Neural cell (in vitro differentiated cells): ENCODE data around the gene AGTRAP. TPM values are rescaled to one million over a fixed set of nuclear protein-coding genes. Genes with fewer than 3 reads are reported as not detected.
A peak's percentile ranks its signal among the peaks of the same experiment; 100 is the strongest.

Source experiments
- H2AFZ ChIP-seq: fragments of 200-600, 300-800 bp; sonication (generic), shearing (Covaris generic); 2 replicates; pipeline ENCODE4 v1.6.0; 2014; ENCODE audit warnings: low read depth, mild to moderate bottlenecking, antibody characterized with exemption, low read length, moderate library complexity
- H3F3A ChIP-seq: fragments of 200-600 bp; shearing (Covaris generic); 2 replicates; pipeline ENCODE4 v1.6.1; 2016; ENCODE audit warnings: mild to moderate bottlenecking, moderate library complexity, mixed read lengths, antibody characterized with exemption, low read length; ENCODE audit not compliant: insufficient read depth, poor library complexity, severe bottlenecking
- H3K27ac ChIP-seq: fragments of 200-600, 300-800 bp; sonication (generic), shearing (Covaris generic); 2 replicates; pipeline ENCODE4 v1.5.1; 2014; ENCODE audit warnings: mild to moderate bottlenecking, low read length, moderate library complexity
- H3K27me3 ChIP-seq: fragments of 300-800, 200-600 bp; sonication (generic), shearing (Covaris generic); 2 replicates; pipeline ENCODE4 v1.6.0; 2014; ENCODE audit warnings: mild to moderate bottlenecking, low read depth, low read length, moderate library complexity; ENCODE audit not compliant: insufficient read depth
- H3K36me3 ChIP-seq: fragments of 300-800, 200-600 bp; sonication (generic), shearing (Covaris generic); 2 replicates; pipeline ENCODE4 v1.5.1; 2014; ENCODE audit warnings: mild to moderate bottlenecking, antibody characterized with exemption, low read length, moderate library complexity; ENCODE audit not compliant: insufficient read depth
- H3K4me2 ChIP-seq: fragments of 300-800, 200-600 bp; sonication (generic), shearing (Covaris generic); 2 replicates; pipeline ENCODE4 v1.6.0; 2014; ENCODE audit warnings: mild to moderate bottlenecking, low read length
- H3K4me3 ChIP-seq: fragments of 300-800, 200-600 bp; sonication (generic), shearing (Covaris generic); 2 replicates; pipeline ENCODE4 v1.5.1; 2014; ENCODE audit warnings: mild to moderate bottlenecking, low read length, moderate library complexity
- H3K79me2 ChIP-seq: fragments of 200-600 bp; shearing (Covaris generic); replicated peaks from 2 replicates; pipeline ENCODE4 v1.6.0; 2014; ENCODE audit warnings: mild to moderate bottlenecking, low read length, moderate library complexity; ENCODE audit not compliant: insufficient read depth
- H3K9ac ChIP-seq: fragments of 300-800, 200-600 bp; sonication (generic), shearing (Covaris generic); 2 replicates; pipeline ENCODE4 v1.6.1; 2016; ENCODE audit warnings: mild to moderate bottlenecking, low read length, mixed read lengths
- H3K9me2 ChIP-seq: fragments of 200-600 bp; shearing (Covaris generic); 2 replicates; pipeline ENCODE4 v1.6.1; 2016; ENCODE audit warnings: mild to moderate bottlenecking, low read length, mixed read lengths; ENCODE audit not compliant: insufficient read depth
- H3K9me3 ChIP-seq: fragments of 200-600, 300-800 bp; sonication (generic), shearing (Covaris generic); 2 replicates; pipeline ENCODE4 v1.6.1; 2016; ENCODE audit warnings: mild to moderate bottlenecking, mixed run types, low read length, moderate library complexity, mixed read lengths
- H4K20me1 ChIP-seq: fragments of 200-600 bp; shearing (Covaris generic); 2 replicates; pipeline ENCODE4 v1.6.1; 2016; ENCODE audit warnings: mild to moderate bottlenecking, mixed run types; ENCODE audit not compliant: insufficient read depth
- CTCF ChIP-seq: fragments of 450-650 bp; IDR thresholded peaks from 2 replicates; pipeline ENCODE4 v1.5.1; 2014; ENCODE audit warnings: antibody characterized with exemption, mild to moderate bottlenecking, moderate library complexity; ENCODE audit not compliant: poor library complexity, severe bottlenecking
- EP300 ChIP-seq: fragments of 450-650 bp; conservative IDR thresholded peaks from 2 replicates; pipeline ENCODE4 v1.6.1; 2014; ENCODE audit warnings: antibody characterized with exemption, mild to moderate bottlenecking, moderate library complexity; ENCODE audit not compliant: poor library complexity, severe bottlenecking
- EZH2 ChIP-seq: fragments of 200-600, 300-800 bp; shearing (Covaris generic), sonication (generic); IDR thresholded peaks from 2 replicates; pipeline ENCODE4 v1.6.1; 2014; ENCODE audit warnings: antibody characterized with exemption, low read length, borderline replicate concordance, mild to moderate bottlenecking; ENCODE audit not compliant: insufficient read depth, poor library complexity, severe bottlenecking
- MXI1 ChIP-seq: fragments of 450-650 bp; conservative IDR thresholded peaks from 2 replicates; pipeline ENCODE4 v1.6.1; 2014; ENCODE audit warnings: antibody characterized with exemption, mild to moderate bottlenecking; ENCODE audit not compliant: poor library complexity, severe bottlenecking
- POLR2AphosphoS5 ChIP-seq: IDR thresholded peaks from 2 replicates; pipeline ENCODE4 v1.6.1; 2012
- RAD21 ChIP-seq: fragments of 450-650 bp; conservative IDR thresholded peaks from 2 replicates; pipeline ENCODE4 v1.6.1; 2014; ENCODE audit warnings: antibody characterized with exemption, mild to moderate bottlenecking, moderate library complexity
- SMC3 ChIP-seq: fragments of 450-650 bp; conservative IDR thresholded peaks from 2 replicates; pipeline ENCODE4 v1.6.1; 2014; ENCODE audit warnings: antibody characterized with exemption, mild to moderate bottlenecking, moderate library complexity; ENCODE audit not compliant: poor library complexity
- TAF1 ChIP-seq: IDR thresholded peaks from 2 replicates; pipeline ENCODE4 v1.6.1; 2012; ENCODE audit warnings: low read depth
- polyA plus RNA-seq: library from polyadenylated mRNA; depleted of rRNA; stranded (reverse); fragments of >200 nt; gene quantifications from 2 replicates; pipeline ENCODE4 v1.2.3, GENCODE V29; 2014
- TF ChIP-seq, protein P1 (sequence below): IDR thresholded peaks from 2 replicates; pipeline ENCODE4 v1.6.1; 2012; ENCODE audit warnings: borderline replicate concordance

AGTRAP gene
- polyA plus RNA-seq, 1 donor from 2014 or later = 4.4 TPM

DNA sequence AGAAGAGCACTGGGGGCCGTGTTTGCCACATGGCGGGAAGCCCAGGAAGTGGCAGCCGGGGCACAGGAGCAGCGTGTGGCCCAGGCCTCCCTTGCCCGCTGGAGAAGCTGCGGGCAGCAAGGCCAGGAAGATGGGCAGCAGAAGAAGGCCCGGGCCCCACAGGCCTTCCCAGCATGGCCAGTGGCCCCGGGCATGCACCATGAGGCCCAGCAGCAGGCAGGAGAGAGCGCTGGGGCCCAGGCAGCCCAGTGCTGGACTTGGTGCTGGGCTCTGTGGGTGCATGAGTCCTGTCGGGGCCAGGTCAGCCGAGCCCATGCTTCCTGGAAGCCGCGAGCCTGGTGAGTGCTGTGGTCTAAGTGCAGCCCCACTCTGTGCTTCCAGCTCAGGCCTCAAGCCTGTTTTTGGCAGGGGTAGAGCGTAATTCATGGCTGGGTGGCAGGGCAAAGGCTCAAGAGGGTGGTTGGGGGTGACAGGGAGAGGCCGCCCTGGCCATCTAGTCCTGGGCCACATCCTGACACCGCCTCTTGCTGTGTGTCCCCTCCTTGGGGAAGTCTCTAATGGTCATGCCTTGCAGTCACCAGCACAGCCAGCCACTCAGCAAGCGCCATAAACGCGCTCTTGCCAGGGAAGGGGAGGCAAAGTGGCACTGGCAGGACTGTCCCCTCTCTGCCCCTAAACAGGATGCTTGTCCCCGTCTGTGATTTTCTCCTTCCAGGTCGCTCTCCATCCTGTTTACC, 48.5 kb downstream of the AGTRAP start:
- Histone ChIP-seq H3K27ac (no peak overlapping the region), H3K36me3 (no peaks in the 10 kb centered on the region), H3K9ac (no peak overlapping the region), H3K27me3 (no peaks in the 10 kb centered on the region), H4K20me1 (no peaks in the 10 kb centered on the region), H3K9me3 (no peaks in the 10 kb centered on the region), H2AFZ (no peak overlapping the region), H3K4me2 (no peak overlapping the region), H3K4me3 (peak overlapping the region; percentile 45), H3K9me2 (no peaks in the 10 kb centered on the region), H3K79me2 (no peaks in the 10 kb centered on the region), H3F3A (no peaks in the 10 kb centered on the region)
- no peak for TF ChIP-seq TAF1
- TF ChIP-seq SMC3 = no peak
- TF ChIP-seq EP300 = no peak
- TF ChIP-seq POLR2AphosphoS5 = no peak
- no peak for TF ChIP-seq RAD21
- no peak for TF ChIP-seq EZH2
- TF ChIP-seq, protein P1, sequence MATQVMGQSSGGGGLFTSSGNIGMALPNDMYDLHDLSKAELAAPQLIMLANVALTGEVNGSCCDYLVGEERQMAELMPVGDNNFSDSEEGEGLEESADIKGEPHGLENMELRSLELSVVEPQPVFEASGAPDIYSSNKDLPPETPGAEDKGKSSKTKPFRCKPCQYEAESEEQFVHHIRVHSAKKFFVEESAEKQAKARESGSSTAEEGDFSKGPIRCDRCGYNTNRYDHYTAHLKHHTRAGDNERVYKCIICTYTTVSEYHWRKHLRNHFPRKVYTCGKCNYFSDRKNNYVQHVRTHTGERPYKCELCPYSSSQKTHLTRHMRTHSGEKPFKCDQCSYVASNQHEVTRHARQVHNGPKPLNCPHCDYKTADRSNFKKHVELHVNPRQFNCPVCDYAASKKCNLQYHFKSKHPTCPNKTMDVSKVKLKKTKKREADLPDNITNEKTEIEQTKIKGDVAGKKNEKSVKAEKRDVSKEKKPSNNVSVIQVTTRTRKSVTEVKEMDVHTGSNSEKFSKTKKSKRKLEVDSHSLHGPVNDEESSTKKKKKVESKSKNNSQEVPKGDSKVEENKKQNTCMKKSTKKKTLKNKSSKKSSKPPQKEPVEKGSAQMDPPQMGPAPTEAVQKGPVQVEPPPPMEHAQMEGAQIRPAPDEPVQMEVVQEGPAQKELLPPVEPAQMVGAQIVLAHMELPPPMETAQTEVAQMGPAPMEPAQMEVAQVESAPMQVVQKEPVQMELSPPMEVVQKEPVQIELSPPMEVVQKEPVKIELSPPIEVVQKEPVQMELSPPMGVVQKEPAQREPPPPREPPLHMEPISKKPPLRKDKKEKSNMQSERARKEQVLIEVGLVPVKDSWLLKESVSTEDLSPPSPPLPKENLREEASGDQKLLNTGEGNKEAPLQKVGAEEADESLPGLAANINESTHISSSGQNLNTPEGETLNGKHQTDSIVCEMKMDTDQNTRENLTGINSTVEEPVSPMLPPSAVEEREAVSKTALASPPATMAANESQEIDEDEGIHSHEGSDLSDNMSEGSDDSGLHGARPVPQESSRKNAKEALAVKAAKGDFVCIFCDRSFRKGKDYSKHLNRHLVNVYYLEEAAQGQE = no peak
- TF ChIP-seq CTCF = no peak
- no peak for TF ChIP-seq MXI1

DNA sequence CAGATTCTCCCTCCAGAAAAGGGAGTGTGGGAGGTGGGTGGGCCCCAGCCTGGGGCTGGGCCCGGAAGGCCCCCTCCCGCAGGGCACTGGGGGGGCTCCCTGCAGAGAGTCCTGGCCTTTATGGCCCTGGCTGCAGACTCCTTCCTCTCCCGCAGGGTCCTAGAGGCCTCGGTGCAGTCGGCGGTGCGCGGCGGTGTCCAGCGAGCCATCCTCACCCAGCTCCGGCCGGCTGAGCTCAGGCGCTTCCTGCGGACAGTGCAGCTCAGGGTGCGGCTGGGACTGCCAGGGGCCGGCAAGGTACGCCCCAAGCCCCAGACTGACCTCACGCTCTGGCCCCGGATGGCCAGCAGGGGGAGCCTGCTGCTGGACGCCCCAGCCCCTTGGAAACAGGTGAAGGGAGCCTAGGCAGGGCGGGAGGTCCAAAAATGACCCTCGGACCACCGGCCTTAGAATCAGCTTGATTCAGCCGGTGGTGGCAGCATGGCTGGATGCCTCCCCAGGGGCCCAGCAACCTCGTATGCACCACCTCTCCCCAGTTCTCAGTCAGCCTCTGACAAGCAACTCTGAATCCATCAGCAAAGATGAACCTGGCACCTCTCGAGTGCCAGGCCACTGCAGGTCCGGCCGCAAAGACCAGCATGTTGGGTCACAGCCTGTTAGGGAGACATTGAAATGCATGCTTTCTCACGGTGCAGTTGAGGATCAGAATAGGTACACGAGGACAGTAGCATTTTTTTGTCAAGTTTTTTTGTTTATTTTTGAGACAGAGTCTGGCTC, 49.2 kb downstream of the AGTRAP start:
- Histone ChIP-seq H3K27me3 (no peaks in the 10 kb centered on the region), H3K9ac (no peak overlapping the region), H3F3A (no peaks in the 10 kb centered on the region), H3K27ac (no peak overlapping the region), H2AFZ (no peak overlapping the region), H3K9me2 (no peaks in the 10 kb centered on the region), H3K4me3 (peak overlapping the region; percentile 45), H3K4me2 (no peak overlapping the region), H3K9me3 (no peaks in the 10 kb centered on the region), H3K79me2 (no peaks in the 10 kb centered on the region), H3K36me3 (no peaks in the 10 kb centered on the region), H4K20me1 (no peaks in the 10 kb centered on the region)
- TF ChIP-seq CTCF (peak; percentile 65), EZH2 (no peak), SMC3 (no peak), MXI1 (no peak)
- TF ChIP-seq, protein P1 = no peak
